HG03060 (cell line): Measurements from ENCODE around the gene HOXB9.

Experiments used
- ATAC-seq: cut with Tn5 transposase; IDR thresholded peaks from one replicate; pipeline ENCODE4 v1.9.1; 2021; ENCODE audit warnings: low read depth, moderate number of reproducible peaks; ENCODE audit not compliant: unreplicated experiment

Gene HOXB9

GRCh38 chr17:48599354-48599753, 26.8 kb downstream of the HOXB9 start:
- no peak for ATAC-seq

GRCh38 chr17:48598736-48599135, 27.4 kb downstream of the HOXB9 start:
- no peak for ATAC-seq

DNA sequence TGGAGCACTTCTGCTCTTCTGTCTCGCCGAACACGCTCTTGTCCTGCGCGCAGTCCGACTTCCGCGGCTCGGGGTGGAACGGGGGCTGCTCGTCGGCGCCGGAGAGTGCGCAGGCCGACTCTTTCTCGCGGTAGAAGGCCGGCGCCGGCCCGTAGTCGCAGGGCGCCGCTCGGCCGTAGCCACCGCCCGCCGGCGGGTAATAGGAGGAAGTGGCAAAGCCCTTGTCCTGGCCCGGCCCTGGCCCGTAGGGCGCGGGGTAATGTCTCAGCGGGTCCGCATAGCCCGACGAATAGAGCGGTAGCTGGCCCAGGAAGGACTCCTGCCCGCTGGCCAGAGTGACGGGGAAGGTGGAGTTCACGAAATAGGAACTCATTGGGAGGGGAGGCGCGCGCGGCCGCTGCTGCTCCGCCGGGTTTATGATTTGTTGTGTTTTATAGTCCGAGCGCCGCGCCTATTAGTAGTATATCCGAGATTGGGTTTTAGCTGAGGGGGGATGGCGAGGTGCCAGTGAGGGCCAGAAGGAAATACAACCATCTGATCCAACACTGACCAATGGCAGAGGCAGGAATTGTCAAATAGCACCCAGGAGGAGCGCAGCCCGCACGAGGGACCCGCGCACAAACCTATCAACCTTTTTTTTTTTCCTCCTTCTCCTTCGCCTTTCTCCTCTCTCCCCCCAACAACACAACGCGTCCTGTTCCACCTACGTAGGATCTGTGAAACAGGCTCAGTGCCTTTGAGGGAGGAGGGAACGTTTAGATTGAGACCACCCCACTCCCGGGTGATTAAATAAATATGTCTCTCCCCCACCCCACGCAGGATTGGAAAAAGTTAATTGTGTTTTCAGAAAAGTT, 28.2 kb downstream of the HOXB9 start:
- no peak for ATAC-seq

GRCh38 chr17:48597528-48597777, 28.7 kb downstream of the HOXB9 start:
- no peak for ATAC-seq

DNA sequence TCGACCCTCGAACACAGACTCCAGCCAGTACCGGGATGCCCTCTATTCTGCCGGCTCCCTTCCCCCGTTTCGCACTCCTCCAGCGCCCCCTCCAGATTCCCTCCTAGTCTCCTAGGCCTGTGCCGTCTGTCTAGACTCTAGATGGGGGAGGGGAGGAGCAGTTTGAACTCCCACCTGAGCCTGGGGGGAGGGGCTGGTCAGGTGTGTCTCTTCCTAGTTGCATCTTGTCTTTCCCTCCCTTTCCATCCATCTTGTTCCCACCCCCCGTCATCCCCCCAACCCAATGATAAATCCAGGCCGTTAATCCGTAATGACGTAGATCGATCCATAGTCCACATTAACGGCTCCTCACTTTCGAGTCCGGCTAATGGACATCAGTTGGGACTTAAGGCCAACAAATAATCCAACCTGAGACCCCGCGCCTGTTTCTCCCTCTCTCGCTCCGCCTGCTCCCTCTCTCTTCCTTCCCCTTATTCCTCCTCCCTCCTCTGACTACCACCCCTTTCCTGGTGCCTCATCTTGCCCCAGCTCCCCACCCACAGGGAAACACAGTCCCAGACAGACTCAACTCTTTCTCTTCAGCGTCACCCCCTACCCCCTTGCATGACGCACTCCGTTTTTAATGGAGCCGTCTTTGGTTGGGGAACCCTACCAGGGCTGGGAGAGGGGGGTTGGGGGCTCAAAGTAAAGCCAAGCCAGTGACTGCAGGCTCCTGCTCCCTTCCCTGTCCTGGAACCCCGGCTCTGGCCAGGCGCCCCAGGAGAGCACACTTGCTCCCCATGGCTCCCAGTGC, 29.2 kb downstream of the HOXB9 start:
- ATAC-seq = no peak

- no peak for ATAC-seq
Observed at GRCh38 chr17:48596000-48596734, 30.0 kb downstream of the HOXB9 start.

GRCh38 chr17:48595278-48595999, 30.7 kb downstream of the HOXB9 start:
- ATAC-seq = no peak

GRCh38 chr17:48594538-48595277, 31.4 kb downstream of the HOXB9 start:
- ATAC-seq = no peak

GRCh38 chr17:48593840-48594537, 32.2 kb downstream of the HOXB9 start:
- ATAC-seq = no peak

- no peak for ATAC-seq
Observed at GRCh38 chr17:48593126-48593829, 32.9 kb downstream of the HOXB9 start, which contains the start of gene HOXB5. Gene HOXB5, minus strand, starts transcription at chr17:48593779. Its CDS starts 97 bp downstream, at chr17:48593682.

- ATAC-seq = no peak
Observed at GRCh38 chr17:48592577-48592976, 33.6 kb downstream of the HOXB9 start.

DNA sequence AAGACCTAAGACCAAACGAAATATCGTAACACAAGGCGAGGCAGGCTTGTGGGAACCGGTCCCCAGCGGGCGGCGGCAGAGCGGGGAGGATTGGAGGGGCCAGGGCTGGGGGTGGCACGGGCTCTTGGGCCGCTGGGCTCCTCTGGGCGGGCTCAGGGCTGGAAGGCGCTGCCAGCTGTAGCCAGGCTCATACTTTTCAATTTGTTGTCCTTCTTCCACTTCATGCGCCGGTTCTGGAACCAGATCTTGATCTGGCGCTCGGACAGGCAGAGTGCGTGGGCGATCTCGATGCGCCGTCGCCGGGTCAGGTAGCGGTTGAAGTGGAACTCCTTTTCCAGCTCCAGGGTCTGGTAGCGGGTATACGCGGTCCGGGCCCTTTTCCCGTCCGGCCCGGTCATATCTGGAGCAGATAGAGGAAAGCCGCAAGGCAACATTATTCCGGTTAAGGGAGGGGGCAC, 34.1 kb downstream of the HOXB9 start:
- ATAC-seq = no peak

DNA sequence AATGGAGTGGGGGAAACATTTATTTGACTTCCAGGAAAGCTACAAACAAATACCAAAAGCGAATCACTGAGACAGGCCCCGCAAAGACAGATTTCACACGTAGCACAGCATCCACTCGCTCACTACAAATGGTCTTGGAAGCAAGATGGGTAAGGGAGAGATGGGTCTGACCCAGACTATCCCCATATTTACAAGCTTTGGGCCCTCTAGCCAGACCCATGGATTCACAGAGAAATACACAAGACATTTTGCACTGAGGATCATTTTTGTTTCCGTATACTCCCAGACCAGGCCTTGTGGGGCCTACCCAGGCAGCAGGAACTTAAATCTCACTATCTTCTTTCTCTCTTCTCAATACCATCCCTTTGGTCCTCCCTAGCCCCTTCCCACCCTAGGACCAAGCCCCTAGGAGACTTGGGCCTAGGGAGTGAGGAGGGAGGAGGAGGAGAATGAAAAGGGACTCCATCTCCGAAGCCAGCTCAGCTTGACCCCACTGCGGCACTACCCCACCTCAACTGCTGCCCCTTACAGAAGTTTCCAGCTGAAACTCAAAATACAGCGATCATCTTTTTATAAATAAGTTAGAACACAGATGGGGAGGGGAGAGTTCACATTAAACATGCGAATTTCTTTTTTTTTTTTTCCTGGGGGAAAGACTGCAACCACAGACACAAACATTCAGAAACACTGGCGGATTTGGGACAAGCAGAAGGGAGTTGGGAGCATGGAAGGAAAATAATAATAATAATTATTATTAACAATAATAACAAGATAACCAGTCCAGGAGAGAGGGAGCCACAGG, 34.7 kb downstream of the HOXB9 start:
- no peak for ATAC-seq

DNA sequence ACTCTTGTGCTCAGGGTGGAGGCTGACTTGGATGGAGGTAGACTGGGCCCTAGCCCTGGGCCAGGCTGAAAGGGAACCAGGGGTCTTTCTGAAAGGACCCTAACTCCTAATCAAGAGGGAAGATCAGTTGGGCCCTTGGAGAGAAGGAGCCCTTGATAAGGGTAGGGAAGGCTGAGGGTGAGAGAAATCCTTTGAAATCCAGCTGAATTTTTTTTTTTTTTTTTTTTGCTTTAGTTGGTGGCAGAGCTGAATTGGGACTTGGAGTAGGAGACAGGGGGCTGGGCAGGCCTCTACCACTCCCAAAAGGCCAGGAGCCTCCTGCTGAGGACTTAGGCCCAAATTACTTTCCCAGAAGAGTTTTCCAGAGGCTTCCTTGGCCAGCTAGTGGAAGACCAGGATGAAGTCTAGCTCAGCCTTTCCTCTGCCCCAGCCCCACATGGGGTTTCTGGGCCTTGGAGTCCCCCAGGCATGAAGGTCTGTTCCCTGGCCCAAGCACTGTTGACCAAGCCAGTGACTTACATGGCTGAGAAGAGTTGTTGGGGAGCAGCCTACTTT, 35.5 kb downstream of the HOXB9 start:
- no peak for ATAC-seq

DNA sequence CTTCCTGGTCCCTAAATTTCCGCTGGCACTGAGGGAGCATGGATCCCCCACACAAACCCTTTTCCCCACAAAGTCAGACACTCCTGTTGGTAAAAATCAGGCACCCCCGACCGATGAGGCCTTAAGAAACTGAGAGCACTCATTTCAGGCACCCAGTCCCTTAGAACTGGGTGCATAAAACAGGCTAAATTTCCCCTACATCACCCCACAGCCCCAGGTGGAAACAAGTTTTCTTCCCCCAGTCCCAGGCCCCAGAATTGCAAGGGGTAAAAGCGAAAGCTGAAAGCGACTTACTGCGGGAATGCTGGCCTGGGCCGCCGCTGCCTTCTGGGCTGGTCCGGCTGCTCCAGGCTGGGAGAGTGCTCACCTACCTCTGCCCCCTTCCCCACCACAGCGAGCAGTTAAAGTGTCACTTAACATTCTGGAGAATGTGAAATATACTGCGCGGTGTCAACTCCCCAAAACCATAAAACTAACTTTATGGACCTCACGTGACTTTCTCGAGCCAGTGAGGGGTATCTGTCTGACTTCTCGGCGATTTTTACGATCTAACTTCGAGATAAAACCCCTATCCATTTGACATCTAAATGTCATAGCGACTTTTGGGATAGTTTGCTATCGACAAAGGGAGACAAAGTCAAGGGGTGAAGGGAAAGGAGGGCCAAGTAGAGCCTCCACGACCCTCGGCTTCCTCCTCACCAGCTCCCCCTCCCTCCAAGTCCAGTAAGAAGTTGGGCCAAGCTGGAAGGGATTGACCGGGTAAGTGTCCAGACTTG, 36.1 kb downstream of the HOXB9 start, which contains the start of gene HOXB3:
HOXB3 (minus strand) TSS at position 411 of the 776 bp plus-strand sequence. CDS start 37,767 bp downstream, outside the sequence.
- no peak for ATAC-seq

- no peak for ATAC-seq
Observed at GRCh38 chr17:48589060-48589830, 36.9 kb downstream of the HOXB9 start.
